ENCODE measurements around the gene IL18R1.
"Not testable (repeated sequence)": the region's sequence is repeated elsewhere in the genome, so short reads cannot be mapped to it uniquely, and the experiment has no call there.

Gene IL18R1, protein sequence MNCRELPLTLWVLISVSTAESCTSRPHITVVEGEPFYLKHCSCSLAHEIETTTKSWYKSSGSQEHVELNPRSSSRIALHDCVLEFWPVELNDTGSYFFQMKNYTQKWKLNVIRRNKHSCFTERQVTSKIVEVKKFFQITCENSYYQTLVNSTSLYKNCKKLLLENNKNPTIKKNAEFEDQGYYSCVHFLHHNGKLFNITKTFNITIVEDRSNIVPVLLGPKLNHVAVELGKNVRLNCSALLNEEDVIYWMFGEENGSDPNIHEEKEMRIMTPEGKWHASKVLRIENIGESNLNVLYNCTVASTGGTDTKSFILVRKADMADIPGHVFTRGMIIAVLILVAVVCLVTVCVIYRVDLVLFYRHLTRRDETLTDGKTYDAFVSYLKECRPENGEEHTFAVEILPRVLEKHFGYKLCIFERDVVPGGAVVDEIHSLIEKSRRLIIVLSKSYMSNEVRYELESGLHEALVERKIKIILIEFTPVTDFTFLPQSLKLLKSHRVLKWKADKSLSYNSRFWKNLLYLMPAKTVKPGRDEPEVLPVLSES

GRCh38 chr2:102355526-102356380 lies at the start of gene IL18R1:
TSS of gene IL18R1 (plus strand) at chr2:102355796. CDS start at chr2:102362661, 6,865 bp downstream.
- Mint-ChIP-seq H3K9me3 (no peaks in the 10 kb centered on the region), H3K36me3 (no peaks in the 10 kb centered on the region), H3K27me3 (no peaks in the 10 kb centered on the region), H3K4me3 (peak within 1 kb of the TSS; percentile 96), H3K27ac (peak within 1 kb of the TSS; percentile 93), H3K4me1 (peaks cover 39% of the 10 kb centered on the region)
- ATAC-seq: peak; percentile 93

DNA sequence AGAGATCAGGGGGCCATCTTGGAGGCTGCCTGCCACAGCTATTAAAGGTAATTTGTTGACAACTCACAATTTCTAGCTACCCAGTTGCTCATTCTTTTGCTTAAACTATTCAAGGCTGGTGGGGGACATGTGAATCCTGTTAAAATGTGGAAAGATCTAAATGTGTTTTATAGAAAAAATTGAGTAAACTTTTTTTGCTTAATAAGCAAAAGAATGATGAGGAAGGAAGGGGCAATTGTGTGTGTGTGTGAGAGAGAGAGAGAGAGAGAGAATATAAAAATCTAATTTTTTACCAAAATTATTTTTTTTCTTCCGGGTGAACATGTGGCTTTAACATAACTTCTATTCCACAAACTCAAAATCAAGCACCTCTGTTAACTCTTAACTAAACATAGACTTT lies 49.5 kb upstream of the IL18R1 start:
- peaks cover 60% of the 10 kb centered on the region for H3K27me3 Mint-ChIP-seq
- H3K4me3 Mint-ChIP-seq: no peak overlapping the region
- no peaks in the 10 kb centered on the region for H3K36me3 Mint-ChIP-seq
- H3K27ac Mint-ChIP-seq: no peak overlapping the region
- ATAC-seq: no peak
- H3K9me3 Mint-ChIP-seq: no peaks in the 10 kb centered on the region
- peaks cover 13% of the 10 kb centered on the region for H3K4me1 Mint-ChIP-seq

- peaks cover 35% of the 10 kb centered on the region for H3K27me3 Mint-ChIP-seq
- no peak for ATAC-seq
- H3K4me3 Mint-ChIP-seq: no peak within 1 kb of the TSS
- no peak within 1 kb of the TSS for H3K27ac Mint-ChIP-seq
- no peaks in the 10 kb centered on the region for H3K9me3 Mint-ChIP-seq
- H3K4me1 Mint-ChIP-seq: no peaks in the 10 kb centered on the region
- no peaks in the 10 kb centered on the region for H3K36me3 Mint-ChIP-seq
Observed at GRCh38 chr2:102310964-102311640, 44.5 kb upstream of the IL18R1 start, which contains the start of gene IL1RL1. TSS of gene IL1RL1 (plus strand) at chr2:102311563. CDS start at chr2:102338265, 26,702 bp downstream.

GRCh38 chr2:102313025-102313424 lies 42.6 kb upstream of the IL18R1 start:
- ATAC-seq: no peak
- Mint-ChIP-seq H3K27me3 (peaks cover 21% of the 10 kb centered on the region), H3K36me3 (no peaks in the 10 kb centered on the region), H3K27ac (no peak overlapping the region), H3K9me3 (no peaks in the 10 kb centered on the region), H3K4me1 (no peaks in the 10 kb centered on the region), H3K4me3 (no peak overlapping the region)

DNA sequence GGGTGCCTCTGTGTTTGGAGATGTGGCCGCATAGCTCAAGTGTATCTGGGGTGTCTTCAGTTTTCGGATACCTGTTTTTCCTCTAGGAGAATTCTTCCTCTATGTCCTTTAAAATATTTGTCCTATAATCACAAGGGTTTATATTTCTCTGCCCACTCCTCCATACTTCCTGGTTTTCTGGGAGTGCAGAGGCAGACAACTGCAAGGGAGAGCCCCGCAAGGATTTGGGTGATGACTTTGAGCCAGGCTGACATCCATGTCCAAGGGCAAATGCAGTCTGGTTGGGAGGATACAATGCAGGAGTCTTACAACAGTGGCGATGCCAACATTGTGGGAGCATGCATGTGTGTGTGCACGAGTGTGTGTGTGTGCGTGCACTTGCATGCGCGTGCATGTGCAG lies 42.1 kb upstream of the IL18R1 start:
- Mint-ChIP-seq H3K27me3 (peaks cover 21% of the 10 kb centered on the region), H3K4me1 (no peaks in the 10 kb centered on the region), H3K9me3 (no peaks in the 10 kb centered on the region), H3K27ac (no peak overlapping the region), H3K4me3 (no peak overlapping the region), H3K36me3 (no peaks in the 10 kb centered on the region)
- no peak for ATAC-seq

- Mint-ChIP-seq H3K4me1 (no peaks in the 10 kb centered on the region), H3K9me3 (no peaks in the 10 kb centered on the region), H3K27me3 (peaks cover 21% of the 10 kb centered on the region), H3K36me3 (no peaks in the 10 kb centered on the region), H3K27ac (no peak overlapping the region), H3K4me3 (no peak overlapping the region)
- ATAC-seq: no peak
Observed at GRCh38 chr2:102313950-102314349, 41.6 kb upstream of the IL18R1 start.

DNA sequence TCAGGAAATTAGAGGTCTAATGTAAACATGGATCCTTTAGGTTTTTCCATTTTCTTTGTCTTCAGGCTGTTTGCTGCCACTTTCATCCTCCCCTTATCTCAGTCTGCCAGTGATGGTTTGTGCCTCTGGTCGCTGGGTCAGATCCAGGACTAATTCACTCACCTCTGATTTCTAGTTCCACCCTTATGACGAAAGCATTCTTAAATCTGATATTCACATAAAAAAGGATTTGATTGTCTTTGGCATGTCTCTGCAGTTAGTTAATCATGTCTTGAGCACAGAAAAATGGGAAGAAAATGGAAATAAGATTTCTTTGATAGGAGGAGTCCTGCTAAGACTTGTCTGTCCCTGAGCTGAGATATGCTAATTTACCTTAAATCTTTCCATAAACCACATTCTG lies 39.7 kb upstream of the IL18R1 start:
- Mint-ChIP-seq H3K27me3 (peaks cover 10% of the 10 kb centered on the region), H3K27ac (no peak overlapping the region), H3K4me1 (no peaks in the 10 kb centered on the region), H3K36me3 (no peaks in the 10 kb centered on the region), H3K4me3 (no peak overlapping the region), H3K9me3 (no peaks in the 10 kb centered on the region)
- ATAC-seq: no peak

DNA sequence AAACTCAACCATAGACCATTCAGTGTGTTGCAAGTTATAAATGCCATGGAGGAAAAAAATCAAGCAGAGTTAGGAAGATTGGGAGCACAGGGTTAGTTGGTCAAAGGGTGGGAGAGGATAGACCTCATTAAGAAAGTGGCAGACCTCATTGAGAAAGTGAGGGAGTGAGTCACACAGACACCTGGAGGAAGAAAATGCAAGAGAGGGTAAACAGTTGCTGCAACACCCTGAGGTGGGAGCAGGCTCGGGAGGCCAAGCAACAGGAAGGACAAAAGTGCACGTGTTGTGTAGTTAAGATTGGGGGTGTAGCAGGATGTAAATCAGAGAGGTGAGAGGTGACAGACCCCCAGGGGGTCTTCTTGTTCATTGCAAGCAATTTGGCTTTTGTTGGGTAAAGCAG lies 37.9 kb upstream of the IL18R1 start:
- H3K4me1 Mint-ChIP-seq: no peaks in the 10 kb centered on the region
- no peak overlapping the region for H3K4me3 Mint-ChIP-seq
- no peaks in the 10 kb centered on the region for H3K36me3 Mint-ChIP-seq
- no peaks in the 10 kb centered on the region for H3K9me3 Mint-ChIP-seq
- H3K27me3 Mint-ChIP-seq: peaks cover 13% of the 10 kb centered on the region
- ATAC-seq: no peak
- no peak overlapping the region for H3K27ac Mint-ChIP-seq

GRCh38 chr2:102318437-102318836 lies 37.2 kb upstream of the IL18R1 start:
- H3K36me3 Mint-ChIP-seq: no peaks in the 10 kb centered on the region
- no peaks in the 10 kb centered on the region for H3K9me3 Mint-ChIP-seq
- ATAC-seq: no peak
- no peak overlapping the region for H3K27ac Mint-ChIP-seq
- H3K27me3 Mint-ChIP-seq: peaks cover 14% of the 10 kb centered on the region
- H3K4me3 Mint-ChIP-seq: no peak overlapping the region
- no peaks in the 10 kb centered on the region for H3K4me1 Mint-ChIP-seq

DNA sequence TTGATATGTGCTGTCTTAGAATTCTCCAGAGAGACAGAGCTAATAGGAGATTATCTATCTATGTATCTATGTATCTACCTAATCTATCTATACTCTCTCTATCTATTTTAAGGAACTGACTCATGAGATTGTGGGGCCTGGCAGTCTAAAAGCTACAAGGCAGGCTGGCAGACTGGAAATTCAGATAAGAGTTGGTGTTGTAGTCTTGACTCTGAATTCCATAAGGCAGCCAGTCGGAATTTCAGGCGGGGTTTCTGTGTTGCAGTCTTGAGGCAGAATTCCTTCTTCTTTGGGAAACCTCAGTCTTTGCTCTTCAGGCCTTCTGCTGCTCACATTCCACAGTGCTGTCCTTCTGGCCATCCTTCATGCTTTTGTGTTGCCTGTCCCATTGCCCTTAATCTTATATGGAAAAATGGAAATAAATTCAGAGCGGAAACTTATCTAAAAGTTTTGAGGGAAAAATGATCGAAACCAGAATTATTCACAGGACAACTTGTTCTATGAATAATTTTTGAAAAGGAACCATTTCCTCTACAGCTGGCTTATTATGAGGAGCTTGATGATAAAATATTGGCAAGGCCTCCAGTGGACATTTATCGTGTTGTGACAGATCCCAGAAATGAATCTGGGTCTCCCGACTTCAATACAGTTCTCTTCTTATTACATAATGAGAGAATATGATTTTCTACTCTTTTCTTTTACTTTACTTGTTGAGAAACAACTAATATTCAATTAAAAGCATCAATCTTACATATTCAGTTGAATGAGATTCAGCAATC lies 33.5 kb upstream of the IL18R1 start:
- peaks cover 45% of the 10 kb centered on the region for H3K27me3 Mint-ChIP-seq
- ATAC-seq: no peak
- no peak overlapping the region for H3K4me3 Mint-ChIP-seq
- H3K4me1 Mint-ChIP-seq: no peaks in the 10 kb centered on the region
- H3K27ac Mint-ChIP-seq: no peak overlapping the region
- H3K36me3 Mint-ChIP-seq: no peaks in the 10 kb centered on the region
- H3K9me3 Mint-ChIP-seq: no peaks in the 10 kb centered on the region

- H3K9me3 Mint-ChIP-seq, H3K27ac Mint-ChIP-seq, ATAC-seq, H3K4me3 Mint-ChIP-seq, H3K36me3 Mint-ChIP-seq, H3K4me1 Mint-ChIP-seq: not testable (repeated sequence)
- H3K27me3 Mint-ChIP-seq: peaks cover 45% of the 10 kb centered on the region
Observed at GRCh38 chr2:102324914-102325313, 30.7 kb upstream of the IL18R1 start.

- Mint-ChIP-seq H3K27ac (no peak overlapping the region), H3K4me1 (no peaks in the 10 kb centered on the region), H3K4me3 (no peak overlapping the region), H3K27me3 (peaks cover 29% of the 10 kb centered on the region), H3K9me3 (no peaks in the 10 kb centered on the region), H3K36me3 (no peaks in the 10 kb centered on the region)
- ATAC-seq: no peak
Observed at GRCh38 chr2:102331311-102331980, 24.1 kb upstream of the IL18R1 start.

GRCh38 chr2:102334486-102334885 lies 21.1 kb upstream of the IL18R1 start:
- H3K4me3 Mint-ChIP-seq: no peak overlapping the region
- no peaks in the 10 kb centered on the region for H3K9me3 Mint-ChIP-seq
- H3K27ac Mint-ChIP-seq: no peak overlapping the region
- ATAC-seq: no peak
- H3K4me1 Mint-ChIP-seq: no peaks in the 10 kb centered on the region
- H3K36me3 Mint-ChIP-seq: no peaks in the 10 kb centered on the region
- peaks cover 24% of the 10 kb centered on the region for H3K27me3 Mint-ChIP-seq

GRCh38 chr2:102335871-102336366 lies 19.7 kb upstream of the IL18R1 start:
- no peak overlapping the region for H3K27ac Mint-ChIP-seq
- peaks cover 24% of the 10 kb centered on the region for H3K27me3 Mint-ChIP-seq
- no peak for ATAC-seq
- H3K4me1 Mint-ChIP-seq: no peaks in the 10 kb centered on the region
- no peak overlapping the region for H3K4me3 Mint-ChIP-seq
- no peaks in the 10 kb centered on the region for H3K36me3 Mint-ChIP-seq
- no peaks in the 10 kb centered on the region for H3K9me3 Mint-ChIP-seq
